ENCODE data around the gene MRPL11. TPM values are rescaled to one million over a fixed set of nuclear protein-coding genes. Genes with fewer than 3 reads are reported as not detected.

Gene MRPL11
- total RNA-seq, 1 experiment from 2014 or later, result 105 TPM

GRCh38 chr11:66418986-66419308 is 19.7 kb downstream of the MRPL11 start:
- WGBS (ENCODE audit: extremely low coverage, insufficient read length, low lambda C conversion rate), result no CpG with 5 or more reads among the region's 3 CpGs

More at GRCh38 chr11:66418986-66419308, 19.7 kb downstream of the MRPL11 start:
- no peak overlapping the region for H2AK5ac ChIP-seq (ENCODE audit: insufficient read length, low read length)
- Mint-ChIP-seq H3K4me3 (peak overlapping the region in 1 of 2 experiments; percentile 74; a peak in 3 of 5 replicates), H3K4me1 (peaks cover 58% of the 10 kb centered on the region in 2 experiments), H3K9me3 (no peaks in the 10 kb centered on the region; a peak in 1 of 5 replicates), H3K27me3 (ENCODE audit: low read depth) (peaks cover 36% of the 10 kb centered on the region), H3K27ac (no peak overlapping the region), H3K36me3 (ENCODE audit: insufficient read depth in 1 of 3, low read depth in 3 of 3) (peaks cover 0 to 2% (median 1%) of the 10 kb centered on the region in 3 experiments; a peak in 3 of 7 replicates)
- H2BK20ac ChIP-seq (ENCODE audit: low read depth, low read length, poor library complexity, severe bottlenecking), result no peak overlapping the region
- H3K56ac ChIP-seq (ENCODE audit: insufficient read length, low read depth, low read length), result no peak overlapping the region
- H2AFZ ChIP-seq (ENCODE audit: low read length), result no peak overlapping the region
- no peak overlapping the region for H4K91ac ChIP-seq (ENCODE audit: insufficient read length, low read depth, low read length)
- no peak overlapping the region for H3K9ac ChIP-seq (ENCODE audit: extremely low read depth, insufficient read length, low read length)
- H3K4me2 ChIP-seq (ENCODE audit: insufficient read depth, insufficient read length, low read length), result no peak overlapping the region
- H3K79me2 ChIP-seq (ENCODE audit: insufficient read depth, low read length), result no peaks in the 10 kb centered on the region
- H3K27me3 ChIP-seq (ENCODE audit: insufficient read depth, low read length), result peaks cover 19% of the 10 kb centered on the region; the same call in 1 of the 2 replicates
- DNase-seq, result no peak
- TF ChIP-seq CTCF (conservative IDR thresholded peaks at IDR 0.05), result no peak
- H3K9me3 ChIP-seq (ENCODE audit: control insufficient read depth, low read depth, low read length), result no peaks in the 10 kb centered on the region
- H3T11ph ChIP-seq (ENCODE audit: low read length), result no peak overlapping the region
- H2BK15ac ChIP-seq (ENCODE audit: low read depth, low read length), result no peak overlapping the region
- H3K14ac ChIP-seq (ENCODE audit: insufficient read depth, low read length), result no peak overlapping the region
- H3K18ac ChIP-seq (ENCODE audit: insufficient read length, low read depth, low read length), result no peak overlapping the region
- peaks cover 15% of the 10 kb centered on the region for H3K4me1 ChIP-seq (ENCODE audit: insufficient read depth, low read length)
- no peaks in the 10 kb centered on the region for H4K20me1 ChIP-seq (ENCODE audit: control insufficient read depth, insufficient read depth, insufficient read length)
- H4K5ac ChIP-seq (ENCODE audit: insufficient read length, low read depth, low read length), result no peak overlapping the region
- no peak overlapping the region for H2BK5ac ChIP-seq (ENCODE audit: insufficient read length, low read length)
- no peak overlapping the region for H3K4ac ChIP-seq (ENCODE audit: low read depth, low read length)
- H3K23me2 ChIP-seq (ENCODE audit: insufficient read length, low read depth, low read length, poor library complexity, severe bottlenecking), result peaks cover 18% of the 10 kb centered on the region
- H3K27ac ChIP-seq (ENCODE audit: insufficient read length, low read depth, low read length), result no peak overlapping the region
- H4K8ac ChIP-seq (replicated peaks; ENCODE audit: insufficient read length, low read depth, low read length), result no peak overlapping the region
- H2BK120ac ChIP-seq (ENCODE audit: low read depth, low read length, poor library complexity, severe bottlenecking), result no peak overlapping the region
- no peak overlapping the region for H2BK12ac ChIP-seq (ENCODE audit: insufficient read length, low read depth, low read length)
- H3K23ac ChIP-seq (ENCODE audit: insufficient read length, low read depth, low read length), result no peak overlapping the region
- no peaks in the 10 kb centered on the region for H3K79me1 ChIP-seq (ENCODE audit: insufficient read depth, low read depth, low read length, poor library complexity, severe bottlenecking)
